Measurements from ENCODE around the gene KDM5B. TPM values are rescaled to one million over a fixed set of nuclear protein-coding genes. Genes with fewer than 3 reads are reported as not detected.

Gene KDM5B
- total and polyA plus RNA-seq, 9 of the 15 experiments (the other 6 are each of a cell fraction or from before 2014, with no cell fraction given): 15.4 to 90.6 (median 57.1) TPM

DNA sequence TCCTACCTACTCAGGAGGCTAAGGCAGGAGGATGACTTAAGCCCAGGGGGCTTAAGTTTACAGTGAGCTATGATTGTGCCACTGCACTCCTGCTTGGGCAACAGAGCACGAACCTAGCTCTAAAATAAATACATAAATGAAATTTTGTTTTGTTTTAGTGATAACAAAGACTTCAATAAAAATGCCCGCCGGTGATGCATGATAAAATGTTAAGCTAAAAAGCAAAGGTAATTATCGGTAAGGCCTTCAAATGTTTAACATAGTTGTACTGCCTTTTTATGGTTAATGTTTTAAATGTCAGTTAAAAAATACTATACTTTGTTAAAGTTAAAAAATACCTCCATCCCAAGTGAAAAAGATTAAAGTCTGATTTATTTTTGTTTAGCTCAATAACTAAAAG is 27.0 kb downstream of the KDM5B start:
- H3K79me2 ChIP-seq (ENCODE audit: control insufficient read depth, insufficient read depth, low read length): peaks cover 90% of the 10 kb centered on the region
- H3K27me3 ChIP-seq (ENCODE audit: control insufficient read depth in 2 of 2, insufficient read depth in 2 of 2, low read length in 2 of 2): no peaks in the 10 kb centered on the region
- no peak for TF ChIP-seq RFX1 (IDR thresholded peaks at IDR 0.05)
- no peak for TF ChIP-seq NCOA6 (IDR thresholded peaks at IDR 0.05)
- TF ChIP-seq ZFX (CRISPR knock-in tag; IDR thresholded peaks at IDR 0.05): 0 out of 2 replicates have a peak, but pooled peaks have one; percentile 16
- peaks cover 12% of the 10 kb centered on the region for H3K36me3 ChIP-seq (ENCODE audit: control insufficient read depth, insufficient read depth, low read length)
- H3K27ac ChIP-seq (ENCODE audit: extremely low read depth, low read depth, low read length): no peak overlapping the region
- H3K9ac ChIP-seq (ENCODE audit: insufficient read depth in 1 of 2, low read depth in 2 of 2, low read length in 2 of 2): no peak overlapping the region
- DNase-seq (ENCODE audit: extremely low read depth in 1 of 4, low spot score in 3 of 4) (no peak), FAIRE-seq (no peak), ATAC-seq (no peak)
- intact Hi-C loops (cut with micrococcal nuclease) (no loop called here), in situ Hi-C loops (cut with MboI) (no loop called here)
- 0 out of 2 replicates have a peak, but pooled peaks cover 4% of the 10 kb centered on the region for H4K20me1 ChIP-seq (replicated peaks; ENCODE audit: control insufficient read depth, insufficient read depth, low read length)
- H3K4me3 ChIP-seq: no peak overlapping the region
- ChIA-PET CTCF (ENCODE audit: low intra/inter-chr PET ratio) (no interaction called here), POLR2A (interaction anchor here (0.9 to 4.2 kb wide), 3 partner anchors 13 to 22 kb away, joined by 3 to 28 read pairs (median 4); no protein-coding TSS in a partner anchor)
- BruUV-seq (replicated peaks): no TSS peak
- H3K9me1 ChIP-seq (ENCODE audit: control insufficient read depth, insufficient read depth, low read length): no peaks in the 10 kb centered on the region
- H3K4me2 ChIP-seq (ENCODE audit: insufficient read depth, low read length): no peak overlapping the region
- H3K9me3 ChIP-seq (replicated peaks; ENCODE audit: control insufficient read depth, insufficient read depth, low read depth, low read length): no peaks in the 10 kb centered on the region
- H2AFZ ChIP-seq (ENCODE audit: low read depth, low read length): no peak overlapping the region
- WGBS (ENCODE audit: insufficient coverage, low coverage, missing lambda C conversion rate): 94% methylated on average over 4 of the region's 4 CpGs
- no peaks in the 10 kb centered on the region for H3K4me1 ChIP-seq (replicated peaks in 1 of 2; ENCODE audit: control insufficient read depth in 2 of 2, insufficient read depth in 2 of 2, low read length in 2 of 2)

DNA sequence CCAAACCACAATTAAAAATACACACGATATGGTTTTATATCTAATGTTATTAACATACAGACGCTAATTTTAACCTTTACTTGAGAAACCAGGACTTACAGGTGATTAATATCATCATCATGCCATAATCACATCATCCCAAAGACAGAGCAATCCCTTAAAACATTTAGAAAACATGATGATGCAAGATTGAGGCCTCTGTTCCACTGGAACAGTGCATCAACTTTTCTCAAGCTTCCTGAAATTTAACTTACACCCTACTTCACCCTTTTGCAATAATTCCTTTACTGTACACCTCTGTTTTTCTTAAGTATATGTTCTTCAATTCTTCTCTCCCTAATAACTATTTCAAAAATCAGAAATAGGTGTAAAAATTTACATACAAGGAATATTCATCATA is 38.1 kb downstream of the KDM5B start:
- H3K4me2 ChIP-seq (ENCODE audit: insufficient read depth, low read length): no peak overlapping the region
- ChIA-PET POLR2A (no interaction called here), CTCF (ENCODE audit: low intra/inter-chr PET ratio) (no interaction called here)
- no peak overlapping the region for H3K4me3 ChIP-seq
- H3K27ac ChIP-seq (ENCODE audit: extremely low read depth, low read depth, low read length): no peak overlapping the region
- no peaks in the 10 kb centered on the region for H3K9me3 ChIP-seq (replicated peaks; ENCODE audit: control insufficient read depth, insufficient read depth, low read depth, low read length)
- FAIRE-seq (no peak), ATAC-seq (no peak), DNase-seq (ENCODE audit: extremely low read depth in 1 of 4, low spot score in 3 of 4) (no peak)
- no peaks in the 10 kb centered on the region for H3K9me1 ChIP-seq (ENCODE audit: control insufficient read depth, insufficient read depth, low read length)
- H3K36me3 ChIP-seq (ENCODE audit: control insufficient read depth, insufficient read depth, low read length): peaks cover 72% of the 10 kb centered on the region
- BruUV-seq (replicated peaks): no TSS peak
- no peak overlapping the region for H2AFZ ChIP-seq (ENCODE audit: low read depth, low read length)
- H3K27me3 ChIP-seq (ENCODE audit: control insufficient read depth in 2 of 2, insufficient read depth in 2 of 2, low read length in 2 of 2): no peaks in the 10 kb centered on the region
- intact Hi-C loops (cut with micrococcal nuclease): no loop called here
- H3K4me1 ChIP-seq (replicated peaks in 1 of 2; ENCODE audit: control insufficient read depth in 2 of 2, insufficient read depth in 2 of 2, low read length in 2 of 2): no peaks in the 10 kb centered on the region
- 80% methylated on average over 2 of the region's 2 CpGs for WGBS (ENCODE audit: insufficient coverage, low coverage, missing lambda C conversion rate)
- H3K79me2 ChIP-seq (ENCODE audit: control insufficient read depth, insufficient read depth, low read length): no peaks in the 10 kb centered on the region
- H4K20me1 ChIP-seq (replicated peaks; ENCODE audit: control insufficient read depth, insufficient read depth, low read length): no peaks in the 10 kb centered on the region
- TF ChIP-seq NR1H2 (CRISPR knock-in tag; IDR thresholded peaks at IDR 0.05): no peak
- TF ChIP-seq SPI1 (IDR thresholded peaks at IDR 0.05; ENCODE audit: borderline replicate concordance, low read depth, low read length): no peak
- TF ChIP-seq CEBPB (tag; IDR thresholded peaks at IDR 0.05): 0 out of 2 replicates have a peak, but pooled peaks have one; percentile 43
- TF ChIP-seq CEBPG (CRISPR knock-in tag; IDR thresholded peaks at IDR 0.05): no peak
- peak in 1 of 2 experiments; percentile 54; a peak in 2 of 4 replicates for TF ChIP-seq CEBPG (tag; conservative IDR thresholded peaks at IDR 0.05 in 1 of 2, IDR thresholded peaks at IDR 0.05 in 1 of 2)
- TF ChIP-seq, protein P1, sequence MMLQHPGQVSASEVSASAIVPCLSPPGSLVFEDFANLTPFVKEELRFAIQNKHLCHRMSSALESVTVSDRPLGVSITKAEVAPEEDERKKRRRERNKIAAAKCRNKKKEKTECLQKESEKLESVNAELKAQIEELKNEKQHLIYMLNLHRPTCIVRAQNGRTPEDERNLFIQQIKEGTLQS (IDR thresholded peaks at IDR 0.05): peak; percentile 67
- TF ChIP-seq, protein P1 (CRISPR knock-in tag; conservative IDR thresholded peaks at IDR 0.05): no peak
- H3K9ac ChIP-seq (ENCODE audit: insufficient read depth in 1 of 2, low read depth in 2 of 2, low read length in 2 of 2): no peak overlapping the region
- in situ Hi-C loops (cut with MboI): no loop called here

All from K562 (cell line).